Umbilical cord (tissue), 2 donors: ENCODE measurements around the gene XK. TPM values are rescaled to one million over a fixed set of nuclear protein-coding genes. Genes with fewer than 3 reads are reported as not detected.

ENCODE experiments used
- DNase-seq: peaks from one replicate; pipeline ENCODE4 v3.0.0-alpha.2; 2015; ENCODE audit warnings: low spot score
- total RNA-seq: library from RNA; depleted of rRNA; stranded (reverse); fragments of >200 nt; gene quantifications from one replicate; pipeline ENCODE4 v1.2.3, GENCODE V29; 2014; ENCODE audit warnings: low replicate concordance; ENCODE audit not compliant: insufficient read depth

The XK gene
- total RNA-seq, 1 donor from 2014 or later, result 7.7 TPM

- DNase-seq, result no peak
Observed at GRCh38 chrX:37679230-37679629, 6.4 kb upstream of the XK start.

GRCh38 chrX:37679888-37680287, 5.7 kb upstream of the XK start:
- DNase-seq, result no peak

GRCh38 chrX:37684426-37684825, 1.2 kb upstream of the XK start:
- DNase-seq, result peak; percentile 17

GRCh38 chrX:37684973-37685372, 618 bp upstream of the XK start:
- no peak for DNase-seq

- DNase-seq, result no peak
Observed at GRCh38 chrX:37686369-37686995, 891 bp downstream of the XK start.

- no peak for DNase-seq
Observed at GRCh38 chrX:37686996-37687395, 1.4 kb downstream of the XK start.

GRCh38 chrX:37690119-37690518, 4.5 kb downstream of the XK start:
- DNase-seq, result no peak

GRCh38 chrX:37692918-37693317, 7.3 kb downstream of the XK start:
- no peak for DNase-seq

GRCh38 chrX:37697169-37697760, 11.7 kb downstream of the XK start:
- DNase-seq, result no peak

GRCh38 chrX:37701588-37701987, 16.0 kb downstream of the XK start:
- no peak for DNase-seq

- no peak for DNase-seq
Observed at GRCh38 chrX:37711991-37712390, 26.4 kb downstream of the XK start.

GRCh38 chrX:37712458-37712857, 26.9 kb downstream of the XK start:
- DNase-seq, result no peak

GRCh38 chrX:37714479-37714878, 28.9 kb downstream of the XK start:
- DNase-seq, result no peak

GRCh38 chrX:37716602-37717001, 31.0 kb downstream of the XK start:
- DNase-seq, result no peak

GRCh38 chrX:37717708-37718107, 32.1 kb downstream of the XK start:
- peak; percentile 0 for DNase-seq

- peak; percentile 10 for DNase-seq
Observed at GRCh38 chrX:37722595-37722994, 37.0 kb downstream of the XK start.

GRCh38 chrX:37726346-37726745, 40.8 kb downstream of the XK start:
- no peak for DNase-seq

- peak; percentile 66 for DNase-seq
Observed at GRCh38 chrX:37745354-37745753, 59.8 kb downstream of the XK start.

- no peak for DNase-seq
Observed at GRCh38 chrX:37745835-37746217, 60.2 kb downstream of the XK start.

GRCh38 chrX:37746218-37746941, 60.8 kb downstream of the XK start:
- no peak for DNase-seq

GRCh38 chrX:37746951-37747350, 61.4 kb downstream of the XK start:
- no peak for DNase-seq

- no peak for DNase-seq
Observed at GRCh38 chrX:37752281-37752680, 66.7 kb downstream of the XK start.

GRCh38 chrX:37752936-37753335, 67.3 kb downstream of the XK start:
- no peak for DNase-seq
